GM18909 (cell line): ENCODE results near the gene TBC1D3H.
"Not testable (repeated sequence)": the region's sequence is repeated elsewhere in the genome, so short reads cannot be mapped to it uniquely, and the experiment has no call there.

Experiments used
- ATAC-seq: cut with Tn5 transposase; IDR thresholded peaks from one replicate; pipeline ENCODE4 v1.9.1; 2021; ENCODE audit warnings: mild to moderate bottlenecking; ENCODE audit not compliant: unreplicated experiment, poor library complexity

TBC1D3H gene

DNA sequence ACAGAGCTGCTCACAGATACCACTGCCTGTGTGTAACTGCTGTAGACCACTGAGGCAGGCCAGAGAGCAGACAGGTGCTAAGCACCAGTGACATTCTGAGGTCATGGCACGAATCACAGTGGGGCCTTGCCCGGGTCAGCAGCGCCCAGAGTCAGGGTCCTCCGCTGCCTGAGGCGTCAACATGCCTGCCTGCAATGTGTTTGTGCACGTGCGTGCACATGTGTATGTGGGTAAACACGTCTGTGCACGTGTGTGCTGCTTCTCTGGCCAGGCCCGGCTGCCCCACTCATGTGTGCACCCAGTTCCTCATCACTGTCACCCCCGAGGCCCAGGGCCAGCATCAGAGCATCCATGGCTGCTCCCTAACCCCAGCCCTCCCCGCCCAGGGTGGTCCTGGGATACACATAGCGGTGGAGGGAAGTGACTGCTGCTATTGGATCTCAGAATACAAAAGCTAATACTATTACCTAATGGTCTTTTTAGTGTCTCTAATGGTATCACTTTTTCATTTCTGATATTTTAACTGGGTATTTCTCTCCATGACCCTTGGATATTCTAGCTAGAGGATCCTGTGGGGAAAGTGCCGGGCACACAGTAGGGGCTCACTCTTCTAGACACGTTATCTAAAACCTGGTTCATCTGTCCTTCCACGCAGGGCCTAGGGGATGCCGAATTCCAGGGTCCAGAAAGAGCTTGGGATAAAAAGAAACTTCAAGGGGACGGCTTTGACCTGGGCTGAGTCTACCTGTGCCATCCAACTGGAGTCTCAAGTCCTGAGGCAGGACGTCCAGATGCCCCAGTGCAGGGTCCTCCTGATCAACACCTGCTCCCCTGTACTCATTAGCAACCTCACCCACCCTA is at the start of gene TBC1D3H:
Gene TBC1D3H (minus strand): TSS at position 51 of the 861 bp plus-strand sequence. CDS start 1,540 bp downstream, outside the sequence.
- not testable (repeated sequence) for ATAC-seq

DNA sequence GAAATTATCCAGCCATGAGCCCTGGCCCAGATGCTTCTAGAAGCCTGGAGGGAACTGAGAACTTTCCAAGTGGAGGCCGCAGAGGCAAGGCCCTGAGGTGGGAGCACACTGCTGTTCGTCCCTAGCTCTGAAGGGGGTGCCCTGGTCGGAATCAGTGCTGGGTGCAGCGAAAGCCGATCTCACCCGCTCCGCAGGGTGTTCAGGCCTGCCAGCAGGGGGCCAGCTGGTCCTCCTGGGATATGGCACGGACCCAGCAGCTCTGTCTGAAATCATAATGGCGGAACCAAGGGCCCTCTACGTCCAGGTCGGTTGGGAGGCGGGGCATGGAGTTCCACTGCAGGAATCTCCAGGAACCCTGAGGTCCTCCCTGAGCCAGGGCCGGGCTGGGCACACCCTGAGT is 40.7 kb upstream of the TBC1D3H start:
- not testable (repeated sequence) for ATAC-seq

DNA sequence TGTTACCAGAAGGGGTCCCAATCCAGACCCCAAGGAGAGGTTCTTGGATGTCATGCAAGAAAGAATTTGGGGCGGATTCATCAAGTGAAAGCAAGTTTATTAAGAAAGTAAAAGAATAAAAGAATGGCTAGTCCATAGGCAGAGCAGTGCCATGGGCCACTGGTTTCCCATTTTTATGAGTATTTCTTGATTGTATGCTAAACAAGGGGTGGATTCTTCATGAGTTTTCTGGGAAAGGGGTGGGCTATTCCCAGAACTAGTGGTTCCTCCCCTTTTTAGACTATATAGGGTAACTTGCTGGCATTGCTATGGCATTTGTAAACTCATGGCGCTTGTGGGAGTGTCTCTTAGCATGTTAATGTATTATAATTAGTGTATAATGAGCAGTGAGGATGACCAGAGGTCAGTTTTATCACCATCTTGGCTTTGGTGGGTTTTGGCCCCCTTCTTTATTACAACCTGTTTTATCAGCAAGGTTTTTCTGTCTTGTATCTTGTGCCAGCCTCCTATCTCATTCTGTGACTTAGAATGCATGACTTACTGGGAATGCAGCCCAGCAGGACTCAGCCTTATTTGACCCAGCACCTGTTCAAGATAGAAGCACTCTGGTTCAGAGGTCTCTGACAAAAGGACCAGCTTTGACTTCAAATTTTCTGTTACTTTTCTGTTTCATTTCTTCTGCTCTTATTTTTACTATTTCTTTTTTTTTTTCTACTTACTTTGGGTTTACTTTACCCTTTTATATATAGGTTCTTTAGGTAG is 27.1 kb upstream of the TBC1D3H start:
- ATAC-seq, result not testable (repeated sequence)

DNA sequence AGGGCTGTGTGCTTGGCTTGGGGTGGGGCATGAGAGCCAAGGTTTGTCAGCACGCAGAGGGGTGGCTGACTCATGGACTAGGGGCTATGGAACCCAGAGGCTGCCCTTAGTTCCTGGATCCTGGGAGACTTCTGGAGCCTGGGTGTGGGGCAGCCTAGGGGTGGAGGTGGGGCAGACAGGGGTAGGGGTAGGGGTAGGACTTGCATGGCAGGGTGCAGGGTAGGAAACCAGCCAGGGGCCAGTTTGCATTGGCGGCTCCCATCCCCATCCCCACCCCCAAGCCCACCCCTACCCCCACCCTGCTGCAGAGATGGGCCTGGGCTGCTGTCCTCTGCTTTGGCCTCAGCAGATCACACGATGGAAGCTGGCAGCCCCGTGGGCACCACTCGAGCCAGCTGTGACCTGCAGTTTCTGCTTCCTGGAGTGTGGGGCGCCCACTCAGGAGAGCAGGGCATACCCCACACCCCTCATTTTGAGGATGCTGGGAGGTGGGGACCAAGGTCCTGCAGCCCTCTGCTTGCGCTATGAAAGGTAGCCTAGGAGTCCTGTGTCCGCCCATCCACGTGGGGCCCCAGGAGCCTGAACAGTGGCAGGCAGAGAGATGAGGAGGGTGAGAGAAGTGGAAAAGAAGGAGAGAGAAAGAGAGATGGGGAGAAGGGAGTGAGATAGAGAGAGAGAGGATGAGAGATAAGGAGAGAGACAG is 2.9 kb upstream of the TBC1D3H start:
- not testable (repeated sequence) for ATAC-seq

DNA sequence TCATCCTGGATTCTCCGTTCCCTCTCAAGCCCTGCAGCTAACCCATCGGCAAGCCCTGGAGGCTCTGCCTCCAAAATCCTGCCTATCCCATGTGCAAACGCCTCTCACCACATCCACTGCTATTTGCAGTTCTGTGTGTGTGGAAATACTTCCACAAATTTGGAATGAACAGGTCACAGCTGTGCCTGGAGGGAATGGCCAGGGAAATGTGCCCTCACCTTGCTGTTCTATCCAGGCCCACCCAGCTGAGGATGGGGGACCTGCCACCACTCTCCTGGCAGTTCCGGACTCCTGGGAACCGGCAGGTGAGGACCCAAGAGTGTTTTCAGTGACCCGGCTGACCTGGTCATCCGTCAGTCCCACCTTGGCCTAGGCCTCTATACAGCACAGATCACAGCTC is 12.3 kb downstream of the TBC1D3H start:
- not testable (repeated sequence) for ATAC-seq

DNA sequence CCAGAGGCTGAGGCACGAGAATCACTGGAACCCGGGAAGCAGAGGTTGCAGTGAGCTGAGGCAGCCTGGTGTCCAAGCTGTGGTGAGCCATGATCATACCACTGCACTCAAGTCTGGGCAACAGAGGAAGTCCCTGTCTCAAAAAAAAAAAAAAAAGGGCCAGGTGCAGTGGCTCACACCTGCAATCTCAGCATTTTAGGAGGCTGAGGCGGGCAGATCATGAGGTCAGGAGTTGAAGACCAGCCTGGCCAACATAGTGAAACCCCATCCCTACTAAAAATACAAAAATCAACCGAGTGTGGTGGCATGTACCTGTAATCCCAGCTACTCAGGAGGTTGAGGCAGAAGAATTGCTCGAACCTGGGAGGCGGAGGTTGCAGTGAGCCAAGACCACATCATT is 25.7 kb downstream of the TBC1D3H start:
- ATAC-seq, result not testable (repeated sequence)
